ENCODE data around the gene DSCAM.

Gene DSCAM

GRCh38 chr21:40080385-40080784 lies 766.6 kb downstream of the DSCAM start:
- no peak overlapping the region for H3K4me3 ChIP-seq (ENCODE audit: low read depth, low read length)
- TF ChIP-seq CTCF (conservative IDR thresholded peaks at IDR 0.05; ENCODE audit: low read depth, low read length) = no peak
- DNase-seq (ENCODE audit: low read depth) = no peak

- no peak overlapping the region for H3K4me3 ChIP-seq (ENCODE audit: low read depth, low read length)
- no peak for DNase-seq (ENCODE audit: low read depth)
- no peak for TF ChIP-seq CTCF (conservative IDR thresholded peaks at IDR 0.05; ENCODE audit: low read depth, low read length)
Measured at GRCh38 chr21:40074710-40075109, 772.2 kb downstream of the DSCAM start.

DNA sequence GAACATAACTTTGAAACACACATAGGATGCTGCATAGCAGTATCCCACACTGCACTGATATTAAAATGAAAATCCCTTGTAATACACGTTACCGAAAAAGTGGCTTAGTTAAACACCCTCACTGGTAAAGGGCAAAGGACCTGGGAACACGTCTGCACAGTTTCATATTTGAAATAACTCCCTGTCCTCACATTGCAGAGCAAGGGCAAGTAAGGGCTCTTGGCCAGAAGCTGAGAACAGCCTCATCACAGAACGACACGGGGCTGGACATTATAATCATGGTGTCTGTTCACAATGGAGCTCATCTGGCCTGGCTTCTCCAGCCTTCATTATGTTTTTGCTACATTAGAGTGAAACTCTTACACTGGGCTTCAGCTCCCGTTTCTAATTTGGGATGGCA lies 772.8 kb downstream of the DSCAM start:
- H3K4me3 ChIP-seq (ENCODE audit: low read depth, low read length) = no peak overlapping the region
- no peak for DNase-seq (ENCODE audit: low read depth)
- TF ChIP-seq CTCF (conservative IDR thresholded peaks at IDR 0.05; ENCODE audit: low read depth, low read length) = no peak

GRCh38 chr21:40073642-40074041 lies 773.3 kb downstream of the DSCAM start:
- no peak for TF ChIP-seq CTCF (conservative IDR thresholded peaks at IDR 0.05; ENCODE audit: low read depth, low read length)
- no peak for DNase-seq (ENCODE audit: low read depth)
- no peak overlapping the region for H3K4me3 ChIP-seq (ENCODE audit: low read depth, low read length)

- no peak for TF ChIP-seq CTCF (conservative IDR thresholded peaks at IDR 0.05; ENCODE audit: low read depth, low read length)
- no peak for DNase-seq (ENCODE audit: low read depth)
Measured at GRCh38 chr21:40070871-40071270, 776.1 kb downstream of the DSCAM start.

DNA sequence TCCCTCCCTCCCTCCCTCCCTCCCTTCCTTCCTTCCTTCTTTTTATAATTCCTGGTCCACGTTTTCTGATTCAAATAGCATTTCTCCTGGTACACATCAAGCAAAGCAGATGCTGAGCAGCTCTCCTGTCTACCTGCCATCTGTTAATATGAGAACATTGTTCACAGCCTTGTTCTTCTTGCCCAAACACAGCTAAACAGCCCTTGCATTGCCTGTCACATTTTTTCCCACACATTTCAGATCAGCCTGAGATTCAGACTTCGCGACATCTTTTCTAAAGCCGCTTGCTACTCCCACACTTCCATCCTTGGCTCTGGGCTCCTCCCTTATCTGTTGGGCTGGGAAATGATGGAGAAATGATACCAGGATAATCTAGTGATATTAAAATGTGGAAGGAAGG lies 779.2 kb downstream of the DSCAM start:
- TF ChIP-seq CTCF (conservative IDR thresholded peaks at IDR 0.05; ENCODE audit: low read depth, low read length) = no peak
- no peak for DNase-seq (ENCODE audit: low read depth)
- H3K4me3 ChIP-seq (ENCODE audit: low read depth, low read length) = no peak overlapping the region

More at GRCh38 chr21:40070871-40071270, 776.1 kb downstream of the DSCAM start:
- H3K4me3 ChIP-seq (ENCODE audit: low read depth, low read length) = no peak overlapping the region

- TF ChIP-seq CTCF (conservative IDR thresholded peaks at IDR 0.05; ENCODE audit: low read depth, low read length) = no peak
- H3K4me3 ChIP-seq (ENCODE audit: low read depth, low read length) = no peak overlapping the region
- no peak for DNase-seq (ENCODE audit: low read depth)
Measured at GRCh38 chr21:40066221-40066620, 780.7 kb downstream of the DSCAM start.
